ENCODE results near the gene AMIGO1.

The AMIGO1 gene

DNA sequence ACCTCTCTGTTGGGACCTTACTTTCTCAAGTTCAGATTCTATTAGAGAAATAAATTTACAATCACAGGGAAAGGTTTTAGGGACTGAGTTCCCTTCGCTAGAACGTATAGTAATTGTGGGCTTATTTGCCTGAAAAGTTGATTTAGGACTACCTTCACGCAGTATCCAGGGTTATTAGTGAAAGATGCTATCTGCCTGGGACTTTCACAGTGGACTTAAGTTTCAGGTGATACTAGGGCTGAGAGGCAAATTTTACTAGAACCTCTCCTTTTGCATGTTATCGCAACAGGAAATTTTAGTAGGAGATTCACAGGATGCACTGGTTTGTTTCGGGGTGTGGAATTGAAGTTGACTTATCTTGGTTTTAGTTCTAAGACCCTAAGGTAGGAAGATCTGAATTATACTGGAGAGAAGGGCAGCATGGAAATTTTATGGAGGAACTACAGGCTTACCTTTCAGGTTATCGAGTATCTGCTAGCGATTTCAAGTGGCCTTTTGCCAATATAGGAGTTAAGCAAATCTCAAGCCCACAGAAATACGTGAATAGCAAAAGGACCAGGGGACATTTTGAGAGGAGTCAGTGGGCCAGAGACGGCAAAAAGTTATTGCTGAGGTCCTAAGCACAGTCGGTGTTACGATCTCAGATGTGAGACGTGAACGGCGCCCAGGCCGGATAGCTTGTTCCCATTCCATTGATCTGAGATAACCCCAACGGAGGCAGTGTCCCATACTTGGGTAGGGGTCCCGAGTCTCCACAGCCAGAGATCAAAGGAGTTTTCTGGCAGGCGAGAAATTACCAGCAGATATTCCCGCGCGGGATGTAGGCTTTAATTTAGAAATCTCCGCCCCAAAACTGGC is 38.2 kb upstream of the AMIGO1 start:
- H3K4me3 ChIP-seq (ENCODE audit: low read depth, low read length): peak overlapping the region; percentile 92
- no peaks in the 10 kb centered on the region for H3K27me3 ChIP-seq
- DNase-seq: no peak
- no peaks in the 10 kb centered on the region for H3K9me3 ChIP-seq
- peaks cover 8% of the 10 kb centered on the region for H3K4me1 ChIP-seq
- TF ChIP-seq, protein P1, sequence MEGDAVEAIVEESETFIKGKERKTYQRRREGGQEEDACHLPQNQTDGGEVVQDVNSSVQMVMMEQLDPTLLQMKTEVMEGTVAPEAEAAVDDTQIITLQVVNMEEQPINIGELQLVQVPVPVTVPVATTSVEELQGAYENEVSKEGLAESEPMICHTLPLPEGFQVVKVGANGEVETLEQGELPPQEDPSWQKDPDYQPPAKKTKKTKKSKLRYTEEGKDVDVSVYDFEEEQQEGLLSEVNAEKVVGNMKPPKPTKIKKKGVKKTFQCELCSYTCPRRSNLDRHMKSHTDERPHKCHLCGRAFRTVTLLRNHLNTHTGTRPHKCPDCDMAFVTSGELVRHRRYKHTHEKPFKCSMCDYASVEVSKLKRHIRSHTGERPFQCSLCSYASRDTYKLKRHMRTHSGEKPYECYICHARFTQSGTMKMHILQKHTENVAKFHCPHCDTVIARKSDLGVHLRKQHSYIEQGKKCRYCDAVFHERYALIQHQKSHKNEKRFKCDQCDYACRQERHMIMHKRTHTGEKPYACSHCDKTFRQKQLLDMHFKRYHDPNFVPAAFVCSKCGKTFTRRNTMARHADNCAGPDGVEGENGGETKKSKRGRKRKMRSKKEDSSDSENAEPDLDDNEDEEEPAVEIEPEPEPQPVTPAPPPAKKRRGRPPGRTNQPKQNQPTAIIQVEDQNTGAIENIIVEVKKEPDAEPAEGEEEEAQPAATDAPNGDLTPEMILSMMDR (IDR thresholded peaks at IDR 0.05; ENCODE audit: low read depth, low read length): no peak
- H3K36me3 ChIP-seq: no peaks in the 10 kb centered on the region

GRCh38 chr1:109546311-109547109 is 37.0 kb upstream of the AMIGO1 start:
- H3K36me3 ChIP-seq: no peaks in the 10 kb centered on the region
- H3K9me3 ChIP-seq: no peaks in the 10 kb centered on the region
- DNase-seq: peak; percentile 92
- H3K4me3 ChIP-seq (ENCODE audit: low read depth, low read length): peak overlapping the region; percentile 92
- TF ChIP-seq, protein P1 (IDR thresholded peaks at IDR 0.05; ENCODE audit: low read depth, low read length): peak; percentile 95
- H3K4me1 ChIP-seq: peaks cover 8% of the 10 kb centered on the region
- no peaks in the 10 kb centered on the region for H3K27me3 ChIP-seq

GRCh38 chr1:109543988-109544735 is 34.6 kb upstream of the AMIGO1 start:
- Histone ChIP-seq H3K4me3 (ENCODE audit: low read depth, low read length) (no peak overlapping the region), H3K27me3 (no peaks in the 10 kb centered on the region; the same call in 1 of the 2 replicates), H3K4me1 (peaks cover 8% of the 10 kb centered on the region), H3K36me3 (no peaks in the 10 kb centered on the region), H3K9me3 (no peaks in the 10 kb centered on the region)
- DNase-seq: no peak
- TF ChIP-seq, protein P1 (IDR thresholded peaks at IDR 0.05; ENCODE audit: low read depth, low read length): no peak

- no peaks in the 10 kb centered on the region; the same call in 1 of the 2 replicates for H3K27me3 ChIP-seq
- no peaks in the 10 kb centered on the region for H3K36me3 ChIP-seq
- no peaks in the 10 kb centered on the region for H3K9me3 ChIP-seq
- TF ChIP-seq, protein P1 (IDR thresholded peaks at IDR 0.05; ENCODE audit: low read depth, low read length): no peak
- no peak for DNase-seq
- H3K4me3 ChIP-seq (ENCODE audit: low read depth, low read length): no peak overlapping the region
- peaks cover 8% of the 10 kb centered on the region for H3K4me1 ChIP-seq
Measured at GRCh38 chr1:109543283-109543987, 33.9 kb upstream of the AMIGO1 start.

DNA sequence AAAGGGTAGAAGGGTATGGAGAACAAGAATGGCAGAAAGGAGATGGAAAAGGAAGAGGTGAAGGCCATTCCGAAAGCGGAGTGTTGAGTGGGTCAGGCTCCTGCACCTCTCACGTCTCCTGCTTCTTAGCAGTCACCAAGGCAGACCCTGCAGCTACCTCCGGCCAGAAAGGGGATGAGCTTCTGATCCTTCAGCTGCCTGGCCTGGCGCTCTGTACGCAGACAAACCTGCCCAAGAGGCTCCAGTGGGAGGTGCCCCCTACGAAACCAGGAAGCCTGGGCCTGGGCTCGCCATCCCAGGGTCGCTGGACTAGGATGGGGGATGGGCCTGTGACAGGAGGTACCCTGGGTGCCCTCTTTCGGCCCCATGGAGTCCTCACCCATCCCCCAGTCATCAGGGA is 33.1 kb upstream of the AMIGO1 start:
- peaks cover 8% of the 10 kb centered on the region for H3K4me1 ChIP-seq
- no peak for DNase-seq
- TF ChIP-seq, protein P1 (IDR thresholded peaks at IDR 0.05; ENCODE audit: low read depth, low read length): no peak
- no peaks in the 10 kb centered on the region; the same call in 1 of the 2 replicates for H3K27me3 ChIP-seq
- no peaks in the 10 kb centered on the region for H3K9me3 ChIP-seq
- no peaks in the 10 kb centered on the region for H3K36me3 ChIP-seq
- no peak overlapping the region for H3K4me3 ChIP-seq (ENCODE audit: low read depth, low read length)

Data from BE2C (cell line).